Measurements from ENCODE around the gene PPP6R2.

PPP6R2 gene

DNA sequence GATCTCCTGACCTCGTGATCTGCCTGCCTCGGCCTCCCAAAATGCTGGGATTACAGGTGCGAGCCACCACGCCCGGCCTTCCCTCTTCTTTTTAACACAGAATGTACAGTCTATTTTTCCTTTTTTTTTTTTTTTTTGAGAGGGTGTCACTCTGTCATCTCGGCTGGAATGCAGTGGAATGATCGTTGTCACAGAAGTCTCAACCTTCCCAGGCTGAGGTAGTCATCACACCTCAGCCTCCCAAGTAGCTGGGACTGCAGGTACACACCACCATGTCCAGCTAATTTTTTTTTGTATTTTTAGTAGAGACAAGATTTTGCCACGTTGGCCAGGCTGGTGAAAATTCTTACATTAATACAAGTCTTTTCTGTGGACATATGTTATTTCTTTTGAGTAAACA, 13.1 kb downstream of the PPP6R2 start:
- TF ChIP-seq SIN3A (IDR thresholded peaks at IDR 0.05; ENCODE audit: borderline replicate concordance, insufficient read depth, low read length) (no peak), TAF1 (IDR thresholded peaks at IDR 0.05; ENCODE audit: borderline replicate concordance, insufficient read depth, low read length) (no peak), FOXP2 (optimal IDR thresholded peaks at IDR 0.05; ENCODE audit: borderline replicate concordance, extremely low read depth, extremely low read length, insufficient read depth) (no peak), POLR2AphosphoS5 (IDR thresholded peaks at IDR 0.05; ENCODE audit: low read depth, low read length) (no peak)
- TF ChIP-seq, protein P1, sequence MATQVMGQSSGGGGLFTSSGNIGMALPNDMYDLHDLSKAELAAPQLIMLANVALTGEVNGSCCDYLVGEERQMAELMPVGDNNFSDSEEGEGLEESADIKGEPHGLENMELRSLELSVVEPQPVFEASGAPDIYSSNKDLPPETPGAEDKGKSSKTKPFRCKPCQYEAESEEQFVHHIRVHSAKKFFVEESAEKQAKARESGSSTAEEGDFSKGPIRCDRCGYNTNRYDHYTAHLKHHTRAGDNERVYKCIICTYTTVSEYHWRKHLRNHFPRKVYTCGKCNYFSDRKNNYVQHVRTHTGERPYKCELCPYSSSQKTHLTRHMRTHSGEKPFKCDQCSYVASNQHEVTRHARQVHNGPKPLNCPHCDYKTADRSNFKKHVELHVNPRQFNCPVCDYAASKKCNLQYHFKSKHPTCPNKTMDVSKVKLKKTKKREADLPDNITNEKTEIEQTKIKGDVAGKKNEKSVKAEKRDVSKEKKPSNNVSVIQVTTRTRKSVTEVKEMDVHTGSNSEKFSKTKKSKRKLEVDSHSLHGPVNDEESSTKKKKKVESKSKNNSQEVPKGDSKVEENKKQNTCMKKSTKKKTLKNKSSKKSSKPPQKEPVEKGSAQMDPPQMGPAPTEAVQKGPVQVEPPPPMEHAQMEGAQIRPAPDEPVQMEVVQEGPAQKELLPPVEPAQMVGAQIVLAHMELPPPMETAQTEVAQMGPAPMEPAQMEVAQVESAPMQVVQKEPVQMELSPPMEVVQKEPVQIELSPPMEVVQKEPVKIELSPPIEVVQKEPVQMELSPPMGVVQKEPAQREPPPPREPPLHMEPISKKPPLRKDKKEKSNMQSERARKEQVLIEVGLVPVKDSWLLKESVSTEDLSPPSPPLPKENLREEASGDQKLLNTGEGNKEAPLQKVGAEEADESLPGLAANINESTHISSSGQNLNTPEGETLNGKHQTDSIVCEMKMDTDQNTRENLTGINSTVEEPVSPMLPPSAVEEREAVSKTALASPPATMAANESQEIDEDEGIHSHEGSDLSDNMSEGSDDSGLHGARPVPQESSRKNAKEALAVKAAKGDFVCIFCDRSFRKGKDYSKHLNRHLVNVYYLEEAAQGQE (IDR thresholded peaks at IDR 0.05; ENCODE audit: insufficient read depth in 1 of 2, low read depth in 2 of 2, low read length in 2 of 2) = no peak

DNA sequence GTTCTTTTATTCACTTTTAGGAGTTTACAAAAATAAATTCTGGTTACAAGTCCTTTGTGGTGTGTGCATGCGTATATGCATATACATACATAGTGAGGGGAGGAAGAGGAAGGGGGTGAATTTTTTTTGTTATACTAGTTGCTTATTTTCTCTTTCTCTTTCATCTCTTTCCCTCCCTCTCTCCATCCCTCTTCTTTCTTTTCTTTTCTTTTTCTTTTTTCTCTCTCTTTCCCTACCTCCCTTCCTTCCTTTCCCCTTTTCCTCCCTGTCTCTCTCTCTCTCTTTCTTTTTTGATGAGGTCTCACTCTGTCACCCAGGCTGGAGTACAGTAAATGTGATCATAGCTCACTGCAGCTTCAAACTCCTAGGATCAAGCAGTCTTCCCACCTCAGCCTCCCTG, 14.1 kb downstream of the PPP6R2 start:
- no peak for TF ChIP-seq SIN3A (IDR thresholded peaks at IDR 0.05; ENCODE audit: borderline replicate concordance, insufficient read depth, low read length)
- TF ChIP-seq, protein P1 (IDR thresholded peaks at IDR 0.05; ENCODE audit: insufficient read depth in 1 of 2, low read depth in 2 of 2, low read length in 2 of 2) = no peak
- no peak for TF ChIP-seq POLR2AphosphoS5 (IDR thresholded peaks at IDR 0.05; ENCODE audit: low read depth, low read length)
- TF ChIP-seq TAF1 (IDR thresholded peaks at IDR 0.05; ENCODE audit: borderline replicate concordance, insufficient read depth, low read length) = no peak
- no peak for TF ChIP-seq FOXP2 (optimal IDR thresholded peaks at IDR 0.05; ENCODE audit: borderline replicate concordance, extremely low read depth, extremely low read length, insufficient read depth)

DNA sequence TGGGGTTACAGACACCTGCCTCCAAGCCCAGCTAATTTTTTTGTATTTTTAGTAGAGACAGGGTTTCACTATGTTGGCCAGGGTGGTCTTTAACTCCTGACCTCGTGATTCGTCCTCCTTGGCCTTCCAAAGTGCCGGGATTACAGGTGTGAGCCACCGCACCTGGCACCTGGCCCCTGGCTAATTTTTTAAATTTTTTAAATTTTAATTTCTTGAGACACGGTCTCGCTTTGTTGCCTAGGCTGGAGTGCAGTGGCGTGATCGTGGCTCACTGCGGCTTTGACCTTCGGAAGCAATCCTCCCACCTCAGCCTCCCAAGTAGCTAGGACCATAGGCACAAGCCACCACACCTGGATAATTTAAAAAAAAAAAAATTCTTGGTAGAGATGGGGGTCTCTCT, 14.6 kb downstream of the PPP6R2 start:
- TF ChIP-seq POLR2AphosphoS5 (IDR thresholded peaks at IDR 0.05; ENCODE audit: low read depth, low read length) (no peak), SIN3A (IDR thresholded peaks at IDR 0.05; ENCODE audit: borderline replicate concordance, insufficient read depth, low read length) (no peak), FOXP2 (optimal IDR thresholded peaks at IDR 0.05; ENCODE audit: borderline replicate concordance, extremely low read depth, extremely low read length, insufficient read depth) (no peak), TAF1 (IDR thresholded peaks at IDR 0.05; ENCODE audit: borderline replicate concordance, insufficient read depth, low read length) (no peak)
- TF ChIP-seq, protein P1 (IDR thresholded peaks at IDR 0.05; ENCODE audit: insufficient read depth in 1 of 2, low read depth in 2 of 2, low read length in 2 of 2) = no peak

DNA sequence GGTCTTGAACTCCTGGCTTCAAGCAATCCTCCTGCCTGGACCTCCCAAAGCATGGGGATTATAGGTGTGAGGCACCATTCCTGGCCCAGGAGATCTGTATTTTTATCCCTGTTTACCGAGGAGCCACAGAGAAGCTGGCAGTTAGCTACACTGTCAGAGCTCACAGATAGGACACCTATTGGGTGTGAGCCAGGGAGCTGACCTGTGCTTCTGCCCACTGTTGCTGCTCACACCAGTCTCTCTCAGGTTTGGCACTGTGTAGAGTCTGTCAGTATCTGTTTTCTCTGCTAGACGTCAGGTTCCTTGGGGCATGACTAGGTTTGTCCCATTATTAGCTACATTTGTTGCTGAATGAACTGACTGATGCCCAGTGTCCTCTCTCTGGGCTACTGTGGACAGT, 17.5 kb downstream of the PPP6R2 start:
- TF ChIP-seq POLR2AphosphoS5 (IDR thresholded peaks at IDR 0.05; ENCODE audit: low read depth, low read length) = no peak

DNA sequence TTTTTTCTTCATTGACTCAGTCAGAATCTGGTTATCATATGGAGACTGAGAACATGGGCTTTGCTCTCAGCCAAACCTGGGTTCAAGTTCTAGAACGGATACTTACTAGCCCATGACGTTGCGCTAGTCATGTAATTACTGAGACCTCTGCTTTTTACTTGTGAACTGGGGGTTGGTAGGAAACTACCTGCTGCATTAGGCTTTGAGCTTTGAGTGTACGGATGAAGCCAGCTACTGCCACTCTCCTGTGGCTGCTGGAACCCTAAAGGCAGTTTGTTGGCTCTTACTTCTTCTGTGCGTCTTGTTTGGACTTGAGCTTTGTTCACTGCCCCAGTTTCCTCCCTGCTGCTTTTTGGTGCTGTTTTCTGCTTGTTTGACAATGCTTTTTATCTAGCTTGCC, 18.1 kb downstream of the PPP6R2 start:
- TF ChIP-seq, protein P1 (IDR thresholded peaks at IDR 0.05; ENCODE audit: insufficient read depth in 1 of 2, low read depth in 2 of 2, low read length in 2 of 2) = no peak
- TF ChIP-seq FOXP2 (optimal IDR thresholded peaks at IDR 0.05; ENCODE audit: borderline replicate concordance, extremely low read depth, extremely low read length, insufficient read depth) (no peak), POLR2AphosphoS5 (IDR thresholded peaks at IDR 0.05; ENCODE audit: low read depth, low read length) (no peak), SIN3A (IDR thresholded peaks at IDR 0.05; ENCODE audit: borderline replicate concordance, insufficient read depth, low read length) (no peak), TAF1 (IDR thresholded peaks at IDR 0.05; ENCODE audit: borderline replicate concordance, insufficient read depth, low read length) (no peak)

Data from PFSK-1 (cell line).